Osteoblast (primary cell): ENCODE results near the gene TAB2. TPM values are rescaled to one million over a fixed set of nuclear protein-coding genes. Genes with fewer than 3 reads are reported as not detected.

Experiments used
- DNase-seq: peaks from one replicate; pipeline ENCODE4 v3.0.0; 2011; ENCODE audit warnings: low spot score, mixed read lengths; ENCODE audit not compliant: insufficient read length; ENCODE audit errors: missing footprints
- H2AFZ ChIP-seq: 2 replicates; pipeline ENCODE4 v1.6.0; 2011; ENCODE audit warnings: mild to moderate bottlenecking, low read length
- H3K27ac ChIP-seq: 2 replicates; pipeline ENCODE4 v1.5.1; 2011; ENCODE audit warnings: mild to moderate bottlenecking, low read depth, low read length, moderate library complexity
- H3K27me3 ChIP-seq: 2 replicates; pipeline ENCODE4 v1.6.0; 2012; ENCODE audit warnings: mild to moderate bottlenecking, control low read depth, inconsistent platforms, low read length, moderate library complexity; ENCODE audit not compliant: insufficient read depth
- H3K36me3 ChIP-seq: 2 replicates; pipeline ENCODE4 v1.5.1; 2011; ENCODE audit warnings: mild to moderate bottlenecking, low read length, control low read depth, moderate library complexity; ENCODE audit not compliant: insufficient read depth
- H3K4me1 ChIP-seq: 2 replicates; pipeline ENCODE4 v1.5.1; 2011; ENCODE audit warnings: mild to moderate bottlenecking, low read length, control low read depth, moderate library complexity; ENCODE audit not compliant: insufficient read depth
- H3K4me2 ChIP-seq: 2 replicates; pipeline ENCODE4 v1.6.0; 2011; ENCODE audit warnings: mild to moderate bottlenecking, low read length; ENCODE audit not compliant: insufficient read depth
- H3K4me3 ChIP-seq: fragments of 200-600 bp; sonication (generic); 3 replicates; pipeline ENCODE4 v1.5.1; 2012; ENCODE audit warnings: mild to moderate bottlenecking, low read length, inconsistent platforms; ENCODE audit not compliant: insufficient read depth
- H3K79me2 ChIP-seq: 2 replicates; pipeline ENCODE4 v1.6.0; 2012; ENCODE audit warnings: mild to moderate bottlenecking, low read length, control low read depth, inconsistent platforms; ENCODE audit not compliant: insufficient read depth
- H3K9me3 ChIP-seq: 2 replicates; pipeline ENCODE4 v1.5.1; 2011; ENCODE audit warnings: low read depth, low read length, control low read depth
- H4K20me1 ChIP-seq: 2 replicates; pipeline ENCODE4 v1.6.0; 2012; ENCODE audit warnings: mild to moderate bottlenecking, low read length, control low read depth; ENCODE audit not compliant: insufficient read depth
- CTCF ChIP-seq: IDR thresholded peaks from 2 replicates; pipeline ENCODE4 v1.5.1; 2011; ENCODE audit warnings: mild to moderate bottlenecking, low read depth, low read length, moderate library complexity; ENCODE audit errors: extremely low read depth
- total RNA-seq: library from RNA; depleted of rRNA; stranded (reverse); fragments of >200 nt; gene quantifications from 2 replicates; pipeline ENCODE4 v1.2.3, GENCODE V29; 2012

The TAB2 gene
- total RNA-seq, 1 donor: 28.2 TPM

GRCh38 chr6:149373511-149373910 lies 56.0 kb downstream of the TAB2 start:
- peaks cover 32% of the 10 kb centered on the region for H4K20me1 ChIP-seq
- H3K27me3 ChIP-seq: no peaks in the 10 kb centered on the region
- TF ChIP-seq CTCF: no peak
- H3K4me3 ChIP-seq: no peak overlapping the region
- no peak overlapping the region for H3K4me2 ChIP-seq
- no peak for DNase-seq
- H2AFZ ChIP-seq: no peak overlapping the region
- H3K79me2 ChIP-seq: peaks cover 68% of the 10 kb centered on the region
- no peak overlapping the region for H3K27ac ChIP-seq
- no peaks in the 10 kb centered on the region for H3K4me1 ChIP-seq
- peaks cover 18% of the 10 kb centered on the region for H3K36me3 ChIP-seq
- H3K9me3 ChIP-seq: no peaks in the 10 kb centered on the region

- Histone ChIP-seq H3K4me2 (no peak overlapping the region), H3K9me3 (no peaks in the 10 kb centered on the region), H3K27ac (no peak overlapping the region), H3K36me3 (peaks cover 26% of the 10 kb centered on the region), H2AFZ (no peak overlapping the region), H3K4me1 (no peaks in the 10 kb centered on the region), H3K27me3 (no peaks in the 10 kb centered on the region), H3K4me3 (no peak overlapping the region), H4K20me1 (peaks cover 9% of the 10 kb centered on the region), H3K79me2 (peaks cover 52% of the 10 kb centered on the region)
- TF ChIP-seq CTCF: no peak
- no peak for DNase-seq
Observed at GRCh38 chr6:149379977-149380376, 62.5 kb downstream of the TAB2 start.

- Histone ChIP-seq H3K27ac (no peak overlapping the region), H3K36me3 (peaks cover 26% of the 10 kb centered on the region), H3K4me1 (no peaks in the 10 kb centered on the region), H3K79me2 (peaks cover 52% of the 10 kb centered on the region), H3K27me3 (no peaks in the 10 kb centered on the region), H2AFZ (no peak overlapping the region), H3K4me3 (no peak overlapping the region), H4K20me1 (peaks cover 9% of the 10 kb centered on the region), H3K4me2 (no peak overlapping the region), H3K9me3 (no peaks in the 10 kb centered on the region)
- peak; percentile 31 for DNase-seq
- TF ChIP-seq CTCF: no peak
Observed at GRCh38 chr6:149380523-149380922, 63.0 kb downstream of the TAB2 start.

- Histone ChIP-seq H3K4me2 (no peak overlapping the region), H3K36me3 (peaks cover 26% of the 10 kb centered on the region), H3K79me2 (peaks cover 64% of the 10 kb centered on the region), H3K9me3 (no peaks in the 10 kb centered on the region), H2AFZ (no peak overlapping the region), H3K4me3 (no peak overlapping the region), H3K27me3 (no peaks in the 10 kb centered on the region), H3K27ac (no peak overlapping the region), H3K4me1 (no peaks in the 10 kb centered on the region), H4K20me1 (peaks cover 18% of the 10 kb centered on the region)
- DNase-seq: no peak
- no peak for TF ChIP-seq CTCF
Observed at GRCh38 chr6:149383371-149383770, 65.9 kb downstream of the TAB2 start.
